ENCODE results near the gene GNG4. TPM values are rescaled to one million over a fixed set of nuclear protein-coding genes. Genes with fewer than 3 reads are reported as not detected.

GNG4 gene
- total and polyA plus RNA-seq, 4 donors = 0.11 to 0.57 (median 0.21) TPM; not detected in 1

DNA sequence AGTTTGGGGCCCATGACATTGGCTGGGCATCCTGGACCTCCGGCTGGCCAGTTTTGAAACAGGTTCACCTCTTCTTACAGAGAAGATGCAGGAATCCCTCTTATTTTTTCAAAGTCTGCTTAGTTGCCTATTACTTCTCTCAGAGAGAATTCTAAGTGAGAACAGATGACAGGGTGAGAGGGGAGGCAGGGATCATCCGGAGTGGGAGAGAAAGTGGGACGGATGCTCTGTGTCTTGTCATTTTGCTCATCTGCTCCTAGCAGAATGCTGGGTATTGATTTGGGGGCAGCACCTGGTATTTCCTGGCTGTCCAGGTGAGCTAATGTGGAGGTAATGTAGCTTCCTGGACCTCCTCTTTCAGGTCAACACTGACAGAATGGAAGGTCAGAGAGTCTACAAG is 32.4 kb downstream of the GNG4 start:
- no peak overlapping the region for H3K9ac ChIP-seq (ENCODE audit: insufficient read depth in 1 of 2, low read length in 2 of 2)
- H3K4me1 ChIP-seq (ENCODE audit: control insufficient read depth in 5 of 5, insufficient read depth in 5 of 5, low read length in 5 of 5) = no peaks in the 10 kb centered on the region
- ATAC-seq (ENCODE audit: insufficient read depth, low FRiP score) = no peak
- TF ChIP-seq, protein P1, sequence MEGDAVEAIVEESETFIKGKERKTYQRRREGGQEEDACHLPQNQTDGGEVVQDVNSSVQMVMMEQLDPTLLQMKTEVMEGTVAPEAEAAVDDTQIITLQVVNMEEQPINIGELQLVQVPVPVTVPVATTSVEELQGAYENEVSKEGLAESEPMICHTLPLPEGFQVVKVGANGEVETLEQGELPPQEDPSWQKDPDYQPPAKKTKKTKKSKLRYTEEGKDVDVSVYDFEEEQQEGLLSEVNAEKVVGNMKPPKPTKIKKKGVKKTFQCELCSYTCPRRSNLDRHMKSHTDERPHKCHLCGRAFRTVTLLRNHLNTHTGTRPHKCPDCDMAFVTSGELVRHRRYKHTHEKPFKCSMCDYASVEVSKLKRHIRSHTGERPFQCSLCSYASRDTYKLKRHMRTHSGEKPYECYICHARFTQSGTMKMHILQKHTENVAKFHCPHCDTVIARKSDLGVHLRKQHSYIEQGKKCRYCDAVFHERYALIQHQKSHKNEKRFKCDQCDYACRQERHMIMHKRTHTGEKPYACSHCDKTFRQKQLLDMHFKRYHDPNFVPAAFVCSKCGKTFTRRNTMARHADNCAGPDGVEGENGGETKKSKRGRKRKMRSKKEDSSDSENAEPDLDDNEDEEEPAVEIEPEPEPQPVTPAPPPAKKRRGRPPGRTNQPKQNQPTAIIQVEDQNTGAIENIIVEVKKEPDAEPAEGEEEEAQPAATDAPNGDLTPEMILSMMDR (IDR thresholded peaks at IDR 0.05; ENCODE audit: control extremely low read depth, extremely low read depth) = no peak
- no peaks in the 10 kb centered on the region for H3K27me3 ChIP-seq (ENCODE audit: control insufficient read depth in 3 of 3, insufficient read depth in 3 of 3, low read length in 2 of 3)
- peaks cover 0 to 2% (median 0%) of the 10 kb centered on the region in 4 donors for H3K9me3 ChIP-seq (ENCODE audit: control insufficient read depth in 4 of 4, insufficient read depth in 3 of 4, low read length in 3 of 4)
- no peak for DNase-seq
- H3K36me3 ChIP-seq (ENCODE audit: control insufficient read depth in 4 of 4, insufficient read depth in 4 of 4, low read length in 4 of 4) = no peaks in the 10 kb centered on the region
- WGBS, 2 donors = 88 to 96% methylated on average over 3 of the region's 3 CpGs
- H3K4me3 ChIP-seq = no peak overlapping the region
- no peak overlapping the region for H3K27ac ChIP-seq (ENCODE audit: low read depth in 1 of 2, low read length in 1 of 2)

- Histone ChIP-seq H3K4me3 (no peak overlapping the region), H3K9me3 (ENCODE audit: control insufficient read depth in 4 of 4, insufficient read depth in 3 of 4, low read length in 3 of 4) (no peaks in the 10 kb centered on the region), H3K36me3 (ENCODE audit: control insufficient read depth in 4 of 4, insufficient read depth in 4 of 4, low read length in 4 of 4) (no peaks in the 10 kb centered on the region), H3K27ac (ENCODE audit: low read depth in 1 of 2, low read length in 1 of 2) (no peak overlapping the region), H3K9ac (ENCODE audit: insufficient read depth in 1 of 2, low read length in 2 of 2) (no peak overlapping the region), H3K4me1 (ENCODE audit: control insufficient read depth in 5 of 5, insufficient read depth in 5 of 5, low read length in 5 of 5) (no peaks in the 10 kb centered on the region), H3K27me3 (ENCODE audit: control insufficient read depth in 3 of 3, insufficient read depth in 3 of 3, low read length in 2 of 3) (no peaks in the 10 kb centered on the region)
- ATAC-seq (ENCODE audit: insufficient read depth, low FRiP score) = no peak
- 73 to 83% methylated on average over 7 of the region's 7 CpGs for WGBS, 2 donors
- TF ChIP-seq, protein P1 (IDR thresholded peaks at IDR 0.05; ENCODE audit: control extremely low read depth, extremely low read depth) = no peak
- no peak for DNase-seq
These were observed 35.1 kb downstream of the GNG4 start for GRCh38 chr1:235614442-235614954.

- no peaks in the 10 kb centered on the region for H3K4me1 ChIP-seq (ENCODE audit: control insufficient read depth in 5 of 5, insufficient read depth in 5 of 5, low read length in 5 of 5)
- H3K36me3 ChIP-seq (ENCODE audit: control insufficient read depth in 4 of 4, insufficient read depth in 4 of 4, low read length in 4 of 4) = no peaks in the 10 kb centered on the region
- H3K9ac ChIP-seq (ENCODE audit: insufficient read depth in 1 of 2, low read length in 2 of 2) = no peak overlapping the region
- ATAC-seq (ENCODE audit: insufficient read depth, low FRiP score) = no peak
- H3K9me3 ChIP-seq (ENCODE audit: control insufficient read depth in 4 of 4, insufficient read depth in 3 of 4, low read length in 3 of 4) = no peaks in the 10 kb centered on the region
- H3K27me3 ChIP-seq (ENCODE audit: control insufficient read depth in 3 of 3, insufficient read depth in 3 of 3, low read length in 2 of 3) = no peaks in the 10 kb centered on the region
- TF ChIP-seq, protein P1 (IDR thresholded peaks at IDR 0.05; ENCODE audit: control extremely low read depth, extremely low read depth) = no peak
- no peak for DNase-seq
- 77 to 89% methylated on average over 2 of the region's 2 CpGs for WGBS, 2 donors
- H3K27ac ChIP-seq (ENCODE audit: low read depth in 1 of 2, low read length in 1 of 2) = no peak overlapping the region
- H3K4me3 ChIP-seq = no peak overlapping the region
These were observed 36.0 kb downstream of the GNG4 start for GRCh38 chr1:235613602-235614001.

- TF ChIP-seq, protein P1 (IDR thresholded peaks at IDR 0.05; ENCODE audit: control extremely low read depth, extremely low read depth) = no peak
- H3K27ac ChIP-seq (ENCODE audit: low read depth in 1 of 2, low read length in 1 of 2) = no peak overlapping the region
- H3K4me3 ChIP-seq = no peak overlapping the region
- no peaks in the 10 kb centered on the region for H3K9me3 ChIP-seq (ENCODE audit: control insufficient read depth in 4 of 4, insufficient read depth in 3 of 4, low read length in 3 of 4)
- no peak for ATAC-seq (ENCODE audit: insufficient read depth, low FRiP score)
- no peaks in the 10 kb centered on the region for H3K27me3 ChIP-seq (ENCODE audit: control insufficient read depth in 3 of 3, insufficient read depth in 3 of 3, low read length in 2 of 3)
- no peaks in the 10 kb centered on the region for H3K4me1 ChIP-seq (ENCODE audit: control insufficient read depth in 5 of 5, insufficient read depth in 5 of 5, low read length in 5 of 5)
- WGBS, 2 donors = 84 to 86% methylated on average over 3 of the region's 3 CpGs
- H3K9ac ChIP-seq (ENCODE audit: insufficient read depth in 1 of 2, low read length in 2 of 2) = no peak overlapping the region
- no peak for DNase-seq
- H3K36me3 ChIP-seq (ENCODE audit: control insufficient read depth in 4 of 4, insufficient read depth in 4 of 4, low read length in 4 of 4) = no peaks in the 10 kb centered on the region
These were observed 36.8 kb downstream of the GNG4 start for GRCh38 chr1:235612761-235613160.

Data from lung (tissue), 12 donors.